Motor neuron (in vitro differentiated cells): ENCODE data around the gene ATP13A4. TPM values are rescaled to one million over a fixed set of nuclear protein-coding genes. Genes with fewer than 3 reads are reported as not detected.
A peak's percentile ranks its signal among the peaks of the same experiment; 100 is the strongest.

Source experiments
- ATAC-seq, 8 experiments: fragments of 200-7000 bp; cut with Tn5 transposase; replicated peaks in 6 of 8; 2 replicates each; pipeline ENCODE4 v1.8.0; 2021; ENCODE audit warnings: mild to moderate bottlenecking in 8 of 8, moderate library complexity in 8 of 8
- H3K27ac ChIP-seq, 2 donors: fragments of 250-450 bp; sonication (Bioruptor Pico); 2 replicates each; pipeline ENCODE4 v1.9.0; 2021; ENCODE audit warnings: antibody characterized with exemption in 2 of 2, mild to moderate bottlenecking in 2 of 2, moderate library complexity in 1 of 2
- H3K4me1 ChIP-seq, 2 donors: fragments of 250-450 bp; sonication (Bioruptor Pico); replicated peaks in 1 of 2; 2 replicates each; pipeline ENCODE4 v1.6.1; 2021; ENCODE audit warnings: antibody characterized with exemption in 2 of 2, mild to moderate bottlenecking in 2 of 2, moderate library complexity in 1 of 2
- H3K4me3 ChIP-seq, 5 donors: fragments of 250-450 bp; sonication (Bioruptor Pico); 2 replicates each; pipeline ENCODE4 v1.9.0; 2021; ENCODE audit warnings: antibody characterized with exemption in 5 of 5, mild to moderate bottlenecking in 5 of 5, moderate library complexity in 4 of 5
- WGBS, 10 experiments: fragments of 450-650 bp; shearing (Covaris generic); methylation state at CpG; one replicate each; pipeline ENCODE4 v1.0.0; 2022; 5-methylcytosine and 5-hydroxymethylcytosine counted together
- in situ Hi-C, 9 experiments: fragments of 400-800 bp; cut with MboI; loops; one replicate each; pipeline ENCODE4 v1.15.0; 2021; ENCODE audit warnings: low sequenced_read_pairs in 9 of 9, low pct_unique_long_range_greater_than_20kb in 2 of 9; ENCODE audit not compliant: unreplicated experiment in 9 of 9
- total RNA-seq, 8 experiments: library from RNA; unstranded; fragments of 300-600 nt; gene quantifications; 2 replicates each; pipeline versions ENCODE4 v1.2.3 to v1.2.4, GENCODE V29; 2022

Gene ATP13A4
- total RNA-seq, 8 experiments from 2014 or later: 0.20 to 5.6 (median 0.92) TPM; not detected in 1

DNA sequence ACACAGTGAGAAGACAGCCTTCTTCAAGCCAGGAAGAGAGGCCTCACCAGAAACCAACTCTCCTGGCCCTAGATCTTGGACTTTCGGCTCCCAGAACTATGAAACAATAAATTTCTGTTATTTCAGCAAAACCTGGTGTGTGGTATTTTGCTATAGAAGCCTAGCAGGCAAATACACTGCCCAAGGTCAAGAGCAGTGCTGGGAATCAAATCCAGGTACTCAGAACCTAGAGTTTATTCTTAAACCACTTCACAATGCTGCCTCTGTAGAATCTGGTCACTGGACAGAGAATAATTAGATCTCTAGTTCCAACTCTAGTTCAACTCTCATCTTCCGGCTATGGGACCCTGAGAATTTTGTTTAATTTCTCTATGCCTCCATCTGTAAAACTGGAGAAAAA lies 46.6 kb downstream of the ATP13A4 start:
- Histone ChIP-seq H3K4me3 (no peak overlapping the region), H3K4me1 (no peaks in the 10 kb centered on the region), H3K27ac (no peak overlapping the region)
- WGBS, 10 experiments: 0 to 100% (median 73%) methylated on average over 1 to 2 of the region's 2 CpGs; no CpG with 5 or more reads in 3 of the 10 experiments
- ATAC-seq: no peak
- in situ Hi-C loops: no loop called here

DNA sequence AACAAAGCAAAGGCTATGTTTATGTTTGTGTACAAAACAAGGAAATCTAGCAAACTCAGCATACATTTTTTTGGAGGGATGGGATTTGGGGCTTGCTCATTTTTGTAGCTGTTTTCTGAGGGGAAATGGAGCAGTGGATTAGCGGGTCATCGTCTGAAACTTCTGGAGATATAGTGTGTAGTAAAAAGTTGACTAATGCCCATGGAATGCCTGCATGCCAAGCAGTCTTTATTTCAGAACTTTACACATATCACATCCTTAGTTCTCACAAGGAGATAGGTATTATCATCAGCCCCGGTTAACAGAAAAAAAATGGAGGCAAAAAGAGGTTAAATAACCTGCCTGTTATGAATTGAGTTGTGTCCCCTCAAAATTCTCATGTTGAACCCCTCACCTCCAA lies 47.1 kb downstream of the ATP13A4 start:
- in situ Hi-C loops: no loop called here
- Histone ChIP-seq H3K4me3 (no peak overlapping the region), H3K4me1 (no peaks in the 10 kb centered on the region), H3K27ac (no peak overlapping the region)
- 14 to 100% (median 63%) methylated on average over 1 to 3 of the region's 3 CpGs; no CpG with 5 or more reads in 2 of the 10 experiments for WGBS, 10 experiments
- no peak for ATAC-seq

DNA sequence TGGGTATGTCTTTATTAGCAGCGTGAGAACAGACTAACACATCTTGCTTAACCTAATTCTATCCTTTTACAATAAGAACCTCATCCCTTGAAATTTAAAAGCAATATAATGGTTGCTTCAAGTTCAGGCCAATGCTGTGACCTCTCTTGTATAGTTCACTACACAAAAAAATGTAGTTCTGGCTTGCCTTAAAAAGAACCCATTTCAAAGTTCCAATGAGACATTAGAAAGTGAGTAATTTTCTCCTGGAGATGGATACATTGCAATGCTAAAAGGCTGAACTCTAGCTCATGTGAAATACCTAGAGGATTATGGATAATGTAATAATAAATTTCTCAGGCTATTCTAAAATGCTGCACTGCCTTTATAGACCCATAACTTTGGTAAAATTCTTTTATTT lies 47.8 kb downstream of the ATP13A4 start:
- H3K27ac ChIP-seq: no peak overlapping the region
- H3K4me1 ChIP-seq: no peaks in the 10 kb centered on the region
- in situ Hi-C loops: no loop called here
- no peak for ATAC-seq
- WGBS, 10 experiments: 13 to 100% (median 80%) methylated on average over 1 of the region's 1 CpG; no CpG with 5 or more reads in 7 of the 10 experiments
- H3K4me3 ChIP-seq: no peak overlapping the region

DNA sequence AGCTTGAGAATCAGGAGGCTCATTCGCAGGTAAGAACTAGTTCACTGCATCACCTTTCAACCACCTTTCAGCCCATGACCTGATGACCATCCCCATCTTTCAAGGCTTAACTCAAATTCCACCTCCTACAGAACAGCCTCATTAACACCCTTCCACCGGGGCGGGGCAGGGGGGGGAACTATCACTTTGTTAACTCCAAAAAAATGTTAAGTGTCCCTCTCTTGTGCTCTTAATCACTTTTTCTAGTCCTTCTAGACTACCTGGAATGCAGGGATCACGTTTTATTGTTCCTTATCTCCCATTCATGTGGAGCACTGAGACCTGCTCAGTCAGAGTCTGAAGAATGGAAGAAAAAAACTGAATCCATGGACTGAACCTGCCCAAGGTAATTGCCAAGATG lies 51.8 kb downstream of the ATP13A4 start:
- H3K27ac ChIP-seq: no peak overlapping the region
- no peak for ATAC-seq
- 0 to 94% (median 42%) methylated on average over 1 to 4 of the region's 4 CpGs; no CpG with 5 or more reads in 1 of the 10 experiments for WGBS, 10 experiments
- no peak overlapping the region for H3K4me3 ChIP-seq
- in situ Hi-C loops: no loop called here
- H3K4me1 ChIP-seq: peaks cover 0 to 4% of the 10 kb centered on the region in 2 donors

DNA sequence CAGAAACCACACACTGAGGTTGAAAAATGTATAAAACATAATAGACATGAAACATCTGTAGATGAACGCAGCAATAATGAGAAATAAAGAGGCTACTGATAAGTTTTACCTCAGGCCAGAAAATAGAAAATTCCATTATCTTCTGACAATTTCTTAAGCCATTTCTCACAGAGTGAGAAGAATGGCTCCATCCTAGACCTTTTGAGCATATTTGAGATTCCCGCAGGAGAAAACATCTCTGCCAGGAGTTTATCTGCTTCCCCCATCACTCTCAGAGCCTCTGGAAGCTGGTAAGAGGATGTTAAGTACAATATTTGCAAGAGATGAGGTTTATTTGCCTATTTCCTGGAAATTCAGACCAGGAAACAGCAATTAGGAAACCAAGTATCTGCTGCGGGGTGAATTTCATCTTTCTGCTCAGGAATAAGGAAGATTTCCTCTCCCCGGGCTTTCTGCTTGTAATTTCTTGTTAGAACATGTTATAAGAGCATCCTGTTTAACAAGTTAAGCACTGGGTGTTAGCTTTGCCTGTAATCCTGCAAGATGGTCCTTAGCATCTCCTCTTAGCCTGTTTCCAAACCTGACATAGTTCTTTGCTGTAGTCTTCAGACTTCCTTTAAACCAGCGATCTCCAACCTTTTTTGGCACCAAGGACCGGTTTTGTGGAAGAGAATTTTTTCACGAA lies 54.8 kb downstream of the ATP13A4 start:
- Histone ChIP-seq H3K27ac (no peak overlapping the region), H3K4me1 (peaks cover 0 to 4% of the 10 kb centered on the region in 2 donors), H3K4me3 (no peak overlapping the region)
- no peak for ATAC-seq
- WGBS, 10 experiments: 43 to 96% (median 81%) methylated on average over 2 to 7 of the region's 7 CpGs
- in situ Hi-C loops: no loop called here

DNA sequence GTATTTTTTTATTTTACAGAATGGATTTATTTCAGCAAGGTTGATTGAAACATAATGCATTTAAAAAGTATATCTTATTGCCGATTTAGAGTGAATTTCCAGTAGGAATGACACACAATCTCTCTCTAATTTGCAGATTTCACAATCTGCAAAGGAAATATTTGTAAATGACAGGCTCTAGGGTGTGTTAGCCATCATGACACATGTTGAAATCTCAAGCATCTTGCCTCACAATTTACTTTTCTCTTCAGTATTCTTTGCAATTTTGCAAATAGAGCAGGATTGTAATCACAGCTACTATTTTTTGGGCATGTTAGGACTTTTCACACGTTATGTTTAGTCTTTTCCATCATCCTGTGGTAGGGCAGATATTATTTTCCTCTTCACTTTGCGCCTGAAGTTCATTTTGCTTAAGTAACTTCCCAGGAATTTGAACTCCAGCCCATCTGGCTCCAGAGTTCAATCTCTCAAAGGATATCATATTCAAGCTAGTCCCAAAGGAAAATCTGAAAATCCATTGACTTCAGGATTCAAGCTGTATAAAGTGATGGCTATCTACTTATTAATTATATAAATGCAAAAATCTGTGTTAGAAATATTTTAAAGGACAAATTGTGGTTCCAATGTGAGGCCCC lies 55.4 kb downstream of the ATP13A4 start:
- Histone ChIP-seq H3K27ac (no peak overlapping the region), H3K4me3 (no peak overlapping the region), H3K4me1 (peaks cover 0 to 4% of the 10 kb centered on the region in 2 donors)
- 0 to 92% (median 78%) methylated on average over 1 to 3 of the region's 3 CpGs for WGBS, 10 experiments
- ATAC-seq: peak in 2 of 8 experiments; percentile 88 to 91
- in situ Hi-C loops: no loop called here

DNA sequence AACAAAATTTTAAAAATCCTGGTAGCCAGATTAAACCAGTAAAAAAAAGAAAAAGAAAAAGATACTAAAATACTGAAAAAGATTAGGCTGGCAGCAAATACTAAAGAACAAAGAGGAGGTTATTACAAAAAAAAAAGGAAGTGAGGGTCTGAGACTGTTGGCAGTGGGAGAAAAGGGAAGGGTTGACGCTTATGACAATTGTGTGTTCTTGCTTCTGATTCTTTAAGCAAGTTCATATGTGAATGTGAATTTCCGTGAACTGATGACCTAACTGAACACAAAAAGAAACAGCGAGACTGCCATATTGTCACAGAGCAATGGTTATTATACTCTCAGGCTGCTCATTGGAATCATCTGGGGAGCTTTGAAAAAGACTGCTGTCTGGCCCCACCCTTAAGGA lies 56.5 kb downstream of the ATP13A4 start:
- Histone ChIP-seq H3K4me1 (peaks cover 0 to 4% of the 10 kb centered on the region in 2 donors), H3K27ac (no peak overlapping the region), H3K4me3 (no peak overlapping the region)
- ATAC-seq: peak in 2 of 8 experiments; percentile 38 to 44
- in situ Hi-C loops: no loop called here
- WGBS, 10 experiments: 0 to 92% (median 58%) methylated on average over 1 to 3 of the region's 3 CpGs; no CpG with 5 or more reads in 1 of the 10 experiments

DNA sequence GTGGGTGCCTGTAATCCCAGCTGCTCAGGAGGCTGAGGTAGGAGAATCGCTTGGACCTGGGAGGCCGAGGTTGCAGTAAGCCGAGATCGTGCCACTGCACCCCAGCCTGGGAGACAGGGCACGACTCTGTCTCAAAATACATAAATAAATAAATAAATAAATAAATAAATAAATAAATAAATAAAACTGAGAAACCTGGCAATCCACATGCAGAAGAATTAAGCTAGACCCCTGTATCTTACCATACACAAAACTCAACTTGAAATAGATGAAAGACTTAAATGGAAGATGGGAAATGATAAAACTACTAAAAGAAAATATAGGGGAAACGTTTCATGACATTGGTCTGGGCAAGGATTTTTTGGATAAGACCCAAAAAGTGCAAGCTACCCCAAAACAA lies 58.0 kb downstream of the ATP13A4 start:
- no peak overlapping the region for H3K27ac ChIP-seq
- in situ Hi-C loops: no loop called here
- peaks cover 0 to 4% of the 10 kb centered on the region in 2 donors for H3K4me1 ChIP-seq
- 10 to 90% (median 65%) methylated on average over 2 to 6 of the region's 6 CpGs; no CpG with 5 or more reads in 1 of the 10 experiments for WGBS, 10 experiments
- ATAC-seq: no peak
- no peak overlapping the region for H3K4me3 ChIP-seq

DNA sequence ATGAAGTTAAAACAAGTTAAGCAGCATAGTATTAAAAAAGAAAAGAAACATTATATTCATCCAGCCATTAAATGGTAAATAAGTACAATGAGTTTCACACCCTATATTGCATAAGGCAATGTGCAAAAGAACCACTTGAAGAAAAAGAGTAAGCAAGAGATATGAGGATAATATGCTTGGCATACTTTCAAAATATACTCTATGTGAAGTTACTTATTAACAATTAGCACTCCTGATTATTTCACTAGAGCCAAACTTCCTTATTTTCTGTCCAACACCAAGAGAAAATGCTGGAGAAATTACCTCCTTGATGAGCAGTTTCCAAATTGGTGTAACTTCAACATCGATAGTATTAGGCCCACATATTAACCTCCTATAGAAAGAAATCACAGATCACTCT lies 63.7 kb downstream of the ATP13A4 start:
- in situ Hi-C loops: no loop called here
- Histone ChIP-seq H3K27ac (no peak overlapping the region), H3K4me3 (no peak overlapping the region), H3K4me1 (no peaks in the 10 kb centered on the region)
- no peak for ATAC-seq
- WGBS, 10 experiments: 0 to 100% (median 67%) methylated on average over 1 of the region's 1 CpG; no CpG with 5 or more reads in 3 of the 10 experiments

DNA sequence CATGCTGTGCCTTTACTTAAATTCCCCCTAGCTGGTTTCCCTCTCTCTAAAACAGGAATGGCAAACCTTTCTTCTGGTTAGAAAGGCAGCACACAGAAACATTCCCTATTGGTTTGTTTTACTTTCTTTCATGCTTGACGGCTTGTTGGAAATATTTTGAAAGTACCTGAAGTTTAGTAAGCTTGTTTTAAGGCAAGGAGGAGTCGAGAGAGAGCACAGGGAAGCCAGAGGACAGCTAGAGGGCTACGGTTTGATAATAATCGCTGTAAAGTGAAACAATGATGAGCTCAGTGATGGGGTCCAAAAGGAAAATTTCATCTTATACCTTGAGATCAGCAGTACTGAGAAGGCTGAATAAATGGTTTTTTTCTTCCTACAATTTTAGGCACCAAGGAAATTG lies 64.1 kb downstream of the ATP13A4 start:
- in situ Hi-C loops: no loop called here
- no peaks in the 10 kb centered on the region for H3K4me1 ChIP-seq
- ATAC-seq: no peak
- H3K27ac ChIP-seq: no peak overlapping the region
- WGBS, 10 experiments: 7 to 100% (median 84%) methylated on average over 1 to 4 of the region's 4 CpGs; no CpG with 5 or more reads in 1 of the 10 experiments
- no peak overlapping the region for H3K4me3 ChIP-seq

DNA sequence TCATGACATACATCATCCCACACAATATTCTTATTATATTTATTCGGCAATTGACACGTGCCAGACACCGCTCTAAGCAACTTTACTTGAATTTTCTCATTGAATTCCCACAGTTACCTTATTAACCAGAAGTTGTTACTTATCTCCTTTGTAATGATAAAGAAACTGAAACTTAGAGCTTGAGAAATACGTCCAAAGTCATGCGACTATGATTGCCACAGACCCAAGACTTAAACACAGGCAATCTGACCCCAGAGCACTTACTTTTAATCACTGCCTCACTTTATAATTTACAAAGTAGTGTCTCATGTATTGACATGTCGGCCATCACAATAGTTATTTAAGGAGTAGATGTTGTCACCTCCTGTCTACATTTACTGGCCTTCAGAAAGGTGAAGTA lies 64.7 kb downstream of the ATP13A4 start:
- 32 to 100% (median 89%) methylated on average over 1 to 6 of the region's 6 CpGs for WGBS, 10 experiments
- in situ Hi-C loops: no loop called here

DNA sequence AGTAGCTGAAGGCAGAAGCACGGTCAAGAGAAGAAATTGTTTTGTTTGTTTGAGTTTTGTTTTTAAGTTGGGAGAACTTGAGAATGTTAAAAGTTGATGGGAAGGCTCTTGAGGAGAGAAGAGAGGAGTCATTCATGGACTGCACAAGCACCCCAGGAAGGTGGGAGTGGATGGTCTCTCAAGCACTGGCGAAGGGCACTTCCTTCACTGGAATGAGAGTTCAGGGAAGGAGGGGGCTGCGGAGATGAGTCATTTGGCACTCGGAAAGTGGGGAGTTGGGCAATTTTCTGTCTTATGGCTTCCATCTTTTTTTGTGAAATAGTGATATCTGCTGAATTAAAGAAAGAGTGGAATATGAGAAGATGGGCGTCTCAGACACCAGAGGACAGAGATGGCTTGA lies 66.0 kb downstream of the ATP13A4 start:
- H3K4me1 ChIP-seq: no peaks in the 10 kb centered on the region
- no peak overlapping the region for H3K4me3 ChIP-seq
- 28 to 89% (median 74%) methylated on average over 1 to 5 of the region's 5 CpGs for WGBS, 10 experiments
- in situ Hi-C loops: no loop called here
- H3K27ac ChIP-seq: no peak overlapping the region
- ATAC-seq: no peak

More for the DNA sequence above, 64.7 kb downstream of the ATP13A4 start:
- Histone ChIP-seq H3K4me3 (no peak overlapping the region), H3K27ac (no peak overlapping the region), H3K4me1 (no peaks in the 10 kb centered on the region)
- ATAC-seq: no peak

DNA sequence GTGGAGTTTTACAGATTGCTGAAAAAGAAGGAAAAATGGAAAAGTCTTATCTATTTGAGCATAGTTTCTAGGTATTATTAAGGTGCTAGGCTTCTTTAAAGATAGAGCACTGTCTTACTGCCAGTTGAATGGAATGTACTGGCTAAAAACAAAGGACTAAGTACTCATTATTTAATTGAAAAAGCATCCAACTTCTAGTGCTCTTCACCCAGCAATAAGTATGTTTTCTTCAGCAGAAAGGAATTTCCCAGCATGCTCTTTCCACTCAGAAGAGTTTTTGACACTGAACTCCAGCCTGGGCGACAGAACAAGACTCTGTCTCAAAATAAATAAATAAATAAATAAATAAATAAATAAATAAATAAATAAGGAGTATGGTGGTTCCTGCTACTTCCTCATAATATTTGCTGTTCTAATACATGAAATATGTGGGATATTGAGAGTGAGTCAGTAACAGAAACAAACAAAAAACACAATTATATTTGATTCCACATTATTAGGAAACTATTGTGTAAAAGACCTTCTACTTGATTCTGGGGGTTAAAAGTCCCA lies 70.6 kb downstream of the ATP13A4 start:
- no peak for ATAC-seq
- WGBS, 10 experiments: 0 to 40% (median 0%) methylated on average over 1 of the region's 1 CpG; no CpG with 5 or more reads in 2 of the 10 experiments
- in situ Hi-C loops: no loop called here
- H3K27ac ChIP-seq: no peak overlapping the region
- H3K4me1 ChIP-seq: no peaks in the 10 kb centered on the region
- no peak overlapping the region for H3K4me3 ChIP-seq
